Suppressor macrophage treated with lipopolysaccharide for 4 hours (primary cell): ENCODE results near the gene C2CD4A.

Source experiments
- DNase-seq: peaks from one replicate; pipeline ENCODE4 v3.0.0-alpha.2; 2020

Gene C2CD4A

GRCh38 chr15:62060113-62060895 is 6.5 kb upstream of the C2CD4A start, which contains the start of gene VPS13C:
TSS of gene VPS13C (minus strand) at chr15:62060447. CDS start at chr15:62060374, 73 bp downstream.
- peak; percentile 98 for DNase-seq

GRCh38 chr15:62060896-62061280 is 5.9 kb upstream of the C2CD4A start:
- peak; percentile 21 for DNase-seq

DNA sequence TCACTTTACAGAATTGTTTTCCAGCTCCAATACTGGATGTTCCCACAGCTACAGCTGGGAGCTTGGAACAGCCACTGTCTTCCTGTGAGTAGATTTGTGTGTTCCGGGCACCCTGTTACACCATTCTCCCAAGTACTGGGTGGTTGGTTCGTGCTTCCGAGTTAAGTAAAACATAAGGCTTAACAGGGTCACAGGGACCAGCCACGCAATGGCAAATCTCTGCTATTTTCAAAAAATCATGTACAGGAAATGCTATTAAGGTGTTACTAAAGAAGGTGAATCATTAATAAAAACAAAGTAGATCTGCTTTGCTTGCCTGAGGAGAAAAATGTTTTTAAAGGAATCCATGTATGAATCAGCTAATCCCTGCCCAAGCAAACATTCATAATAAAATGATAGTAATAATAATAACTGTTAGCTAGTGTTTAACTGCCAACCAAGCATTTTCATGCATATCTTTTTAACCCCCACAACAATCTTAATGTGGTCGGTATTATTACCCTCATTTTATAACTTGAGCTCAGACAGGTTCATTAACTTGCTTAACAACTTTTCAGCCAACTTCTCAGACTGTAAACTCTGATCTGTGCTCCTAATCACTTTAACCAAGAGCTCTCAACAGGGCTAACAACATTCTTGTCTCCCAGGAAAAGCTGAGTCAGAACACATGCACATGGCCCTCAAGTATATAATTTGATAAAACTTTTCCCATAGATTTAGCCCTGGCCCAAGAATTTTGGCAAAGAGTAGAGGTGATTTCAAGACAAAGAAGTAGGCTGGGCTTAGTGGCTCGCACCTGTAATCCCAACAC is 2.7 kb upstream of the C2CD4A start:
- DNase-seq: no peak

DNA sequence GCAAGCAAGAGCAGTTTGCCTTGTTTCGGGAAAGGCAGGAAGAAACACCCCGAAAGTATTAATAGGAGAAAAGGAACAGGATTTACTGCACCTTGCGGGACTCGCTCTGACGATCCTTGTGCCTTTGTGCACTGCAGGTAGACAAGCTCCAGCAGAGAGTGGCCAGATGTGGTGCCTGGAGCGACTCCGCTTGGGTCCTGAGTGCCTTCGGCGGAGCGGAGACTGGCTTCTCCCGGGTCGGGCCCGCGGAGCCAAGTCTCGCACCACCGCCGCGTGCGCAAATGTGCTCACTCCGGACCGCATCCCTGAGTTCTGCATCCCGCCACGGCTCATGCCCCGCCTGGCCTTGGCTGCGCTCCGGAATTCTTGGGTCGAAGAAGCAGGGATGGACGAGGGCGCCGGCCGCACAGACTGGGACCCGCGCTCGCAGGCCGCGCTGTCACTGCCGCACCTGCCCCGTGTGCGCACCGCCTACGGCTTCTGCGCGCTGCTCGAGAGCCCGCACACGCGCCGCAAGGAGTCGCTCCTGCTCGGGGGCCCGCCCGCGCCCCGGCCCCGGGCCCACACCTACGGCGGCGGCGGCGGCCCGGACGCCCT is 769 bp downstream of the C2CD4A start:
- peak; percentile 13 for DNase-seq

- DNase-seq: peak; percentile 77
Observed at GRCh38 chr15:62068071-62068809, 1.5 kb downstream of the C2CD4A start.

GRCh38 chr15:62068810-62069167 is 2.0 kb downstream of the C2CD4A start:
- DNase-seq: peak; percentile 48

DNA sequence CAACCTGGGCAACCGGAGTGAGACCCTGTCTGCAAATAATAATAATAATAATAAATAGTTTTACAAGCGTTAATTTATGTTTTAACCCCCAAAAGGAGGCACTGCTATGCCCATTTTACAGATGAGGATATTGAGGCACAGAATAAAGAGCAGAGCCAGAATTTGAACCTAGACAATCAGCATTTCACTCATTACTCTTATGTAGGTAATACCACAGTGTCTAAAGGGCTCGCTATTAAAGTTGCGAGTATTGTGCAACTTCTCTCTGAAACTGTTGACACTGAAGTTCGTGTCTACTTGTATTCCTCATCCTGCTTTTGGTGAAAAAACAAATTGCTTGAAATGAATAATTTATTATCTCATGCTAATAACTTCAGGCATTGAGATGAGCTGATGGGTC is 2.8 kb downstream of the C2CD4A start:
- no peak for DNase-seq

DNA sequence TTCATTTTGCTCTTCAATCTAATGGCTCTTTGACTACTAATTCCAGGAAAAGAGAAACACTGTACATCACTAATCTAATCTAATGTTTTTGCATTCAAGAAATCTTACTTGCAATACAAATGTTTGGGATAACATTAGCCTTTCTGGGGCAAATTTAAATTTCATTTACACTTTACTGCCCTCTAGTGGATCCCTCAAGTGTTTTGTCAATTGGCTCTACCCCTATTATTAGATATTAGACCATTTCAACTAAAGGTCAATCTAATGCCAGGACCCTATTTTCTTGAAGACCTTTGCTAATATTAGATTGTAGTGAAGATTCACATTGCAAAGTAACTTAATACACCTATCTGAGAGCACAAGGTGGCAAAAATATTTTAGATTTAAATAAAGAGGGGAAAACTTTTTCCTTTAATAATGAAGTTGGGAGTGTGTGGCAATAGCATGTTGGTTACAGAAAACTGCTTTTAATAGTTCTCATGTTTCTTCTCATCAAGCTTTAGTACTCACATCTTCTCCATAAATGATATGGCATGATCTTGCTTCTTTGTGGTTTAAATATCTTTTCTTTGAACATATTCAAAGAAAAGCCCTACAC is 5.0 kb downstream of the C2CD4A start:
- peak; percentile 75 for DNase-seq

- no peak for DNase-seq
Observed at GRCh38 chr15:62075595-62076277, 9.0 kb downstream of the C2CD4A start.

DNA sequence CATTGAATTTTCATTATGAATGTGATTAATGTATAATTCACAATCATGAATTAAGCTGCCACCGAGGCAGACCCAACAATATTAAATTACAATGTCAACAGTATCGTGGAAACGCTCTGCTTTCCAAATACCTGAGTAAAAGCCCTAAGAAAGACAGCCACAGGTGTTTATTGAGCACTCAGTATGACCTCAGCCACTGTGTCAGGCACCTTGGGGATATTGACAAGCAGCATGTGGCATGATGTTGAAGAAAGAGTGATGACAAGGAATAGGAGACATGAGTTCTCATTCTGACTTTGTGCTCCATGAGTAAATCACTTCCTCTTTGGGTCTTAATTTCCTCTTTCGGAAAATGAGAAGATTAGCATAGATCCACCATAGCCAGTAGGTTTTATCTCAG is 12.8 kb downstream of the C2CD4A start:
- peak; percentile 44 for DNase-seq

- DNase-seq: no peak
Observed at GRCh38 chr15:62083194-62084154, 16.7 kb downstream of the C2CD4A start.

DNA sequence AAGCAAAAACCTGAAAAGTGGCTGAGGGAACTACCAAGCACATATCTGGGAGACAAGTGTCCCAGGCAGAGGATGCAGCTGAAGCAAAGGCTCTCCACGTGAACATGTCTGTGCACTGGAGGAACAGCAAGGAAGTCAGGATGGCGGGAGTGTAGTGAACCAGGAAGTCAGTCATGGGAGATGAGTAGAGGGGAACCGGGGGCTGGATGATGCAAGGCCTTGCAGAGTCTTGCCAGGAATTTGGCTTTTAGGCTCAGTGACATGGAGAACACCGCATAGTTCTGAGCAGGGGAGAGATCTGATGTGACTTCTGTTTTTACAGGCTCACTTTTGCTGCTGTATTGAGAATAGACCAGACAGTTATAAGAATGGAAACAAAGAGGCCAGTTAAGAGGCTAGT is 19.0 kb downstream of the C2CD4A start:
- peak; percentile 67 for DNase-seq

GRCh38 chr15:62087671-62088352 is 21.0 kb downstream of the C2CD4A start:
- DNase-seq: peak; percentile 68

GRCh38 chr15:62088353-62088693 is 21.5 kb downstream of the C2CD4A start:
- no peak for DNase-seq

GRCh38 chr15:62089616-62090015 is 22.8 kb downstream of the C2CD4A start:
- no peak for DNase-seq

- no peak for DNase-seq
Observed at GRCh38 chr15:62090988-62091387, 24.2 kb downstream of the C2CD4A start.

DNA sequence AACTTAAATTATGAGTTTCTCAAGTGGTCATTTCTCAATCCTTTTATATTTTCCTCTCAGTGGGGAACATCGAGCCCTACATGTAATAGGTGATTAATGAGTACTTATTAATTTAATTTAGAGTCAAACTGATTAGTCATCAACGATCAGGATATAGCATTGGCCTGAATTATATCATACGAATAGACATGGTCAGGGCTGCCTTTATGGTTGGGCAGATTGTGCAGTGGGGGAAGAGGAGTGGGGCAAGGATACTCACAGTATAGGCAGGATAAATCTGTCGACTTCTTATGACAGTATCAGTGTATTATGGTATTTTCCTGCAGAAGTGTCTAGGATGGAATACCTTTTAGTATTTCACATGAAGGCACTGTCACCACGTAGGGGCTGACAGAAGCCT is 27.0 kb downstream of the C2CD4A start:
- no peak for DNase-seq

GRCh38 chr15:62094388-62094787 is 27.6 kb downstream of the C2CD4A start:
- DNase-seq: no peak

GRCh38 chr15:62099094-62099601 is 32.4 kb downstream of the C2CD4A start:
- peak; percentile 61 for DNase-seq

DNA sequence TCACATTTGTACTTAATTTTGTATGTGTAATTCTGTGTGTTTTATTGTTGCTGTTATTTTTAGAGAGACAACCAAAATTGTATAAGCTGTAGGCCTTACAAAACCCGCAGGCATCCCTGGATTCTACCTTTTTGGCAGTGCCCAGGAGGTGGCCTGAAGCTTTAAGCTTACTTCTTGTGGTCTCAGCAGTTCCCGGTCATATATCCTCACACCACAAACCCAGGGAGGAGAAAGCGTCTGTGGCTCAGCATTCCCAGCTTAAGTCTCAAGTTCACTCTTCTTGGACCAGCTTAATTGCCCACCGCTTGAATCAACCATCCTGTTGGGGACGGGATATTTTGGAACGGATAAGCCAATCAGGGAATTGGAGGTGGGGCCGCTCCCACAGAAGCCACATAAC is 36.7 kb downstream of the C2CD4A start:
- no peak for DNase-seq
